A549 (cell line): ENCODE data around the gene CALML3.

Source experiments
- CTCF ChIP-seq: fragments of >200 bp; sonication (Bioruptor Twin); formaldehyde crosslinking; IDR thresholded peaks from 3 replicates; pipeline ENCODE4 v1.5.1; 2016
- POLR2A ChIP-seq: IDR thresholded peaks from 2 replicates; pipeline ENCODE4 v1.6.1; 2012; ENCODE audit warnings: mild to moderate bottlenecking, low read length
- RARB ChIP-seq: fragments of 250-450 bp; sonication (Bioruptor Pico); IDR thresholded peaks from 2 replicates; pipeline ENCODE4 v1.8.0; 2021; ENCODE audit warnings: mild to moderate bottlenecking, moderate library complexity
- RNF2 ChIP-seq: fragments of 200-600 bp; sonication (generic); IDR thresholded peaks from 2 replicates; pipeline ENCODE4 v1.6.1; 2016; ENCODE audit warnings: low read depth, mild to moderate bottlenecking, antibody characterized with exemption, moderate library complexity, borderline replicate concordance

- TF ChIP-seq CTCF = no peak
- TF ChIP-seq RARB (CRISPR knock-in tag) = no peak
- TF ChIP-seq POLR2A = no peak
- TF ChIP-seq RNF2 = no peak
These were observed 44.4 kb upstream of the CALML3 start for GRCh38 chr10:5480162-5480941.
